Peyer's patch (tissue), 4 donors: ENCODE results near the gene CDK8. TPM values are rescaled to one million over a fixed set of nuclear protein-coding genes. Genes with fewer than 3 reads are reported as not detected.

Experiments used
- DNase-seq, 3 donors: peaks; one replicate each; pipeline ENCODE4 v3.0.0-alpha.2; 2017 to 2019
- H3K27ac ChIP-seq, 4 donors: fragments of 200-600 bp; sonication (generic); one replicate each; pipeline ENCODE4 v1.5.1; 2016 to 2019
- H3K27me3 ChIP-seq, 2 donors: fragments of 200-600 bp; sonication (generic); one replicate each; pipeline ENCODE4 v1.5.1; 2019
- H3K36me3 ChIP-seq, 3 donors: fragments of 200-600 bp; sonication (generic); one replicate each; pipeline ENCODE4 v1.5.1; 2016 to 2019
- H3K4me1 ChIP-seq, 4 donors: fragments of 200-600 bp; sonication (generic); one replicate each; pipeline ENCODE4 v1.5.1; 2016 to 2019
- H3K4me3 ChIP-seq, 4 donors: fragments of 200-600 bp; sonication (generic); 1 replicate in 3 of 4; 2 replicates in 1 of 4; pipeline ENCODE4 v1.5.1; 2016 to 2019; ENCODE audit warnings: mild to moderate bottlenecking in 1 of 4
- H3K9me3 ChIP-seq, 4 donors: fragments of 200-600 bp; sonication (generic); one replicate each; pipeline ENCODE4 v1.5.1; 2016 to 2019; ENCODE audit warnings: mild to moderate bottlenecking in 1 of 4
- CTCF ChIP-seq, 6 experiments: fragments of 450-650 bp in 4 of 6; fragments of 200-600 bp in 2 of 6; sonication (generic) in 1 of 6; IDR thresholded peaks; one replicate each; pipeline ENCODE4 v1.5.1; 2017 to 2019; ENCODE audit warnings: antibody characterized with exemption in 6 of 6, mild to moderate bottlenecking in 3 of 6, moderate library complexity in 1 of 6
- POLR2A ChIP-seq, 2 donors: fragments of 450-650 bp; IDR thresholded peaks; one replicate each; pipeline ENCODE4 v1.5.1; 2017; ENCODE audit warnings: antibody characterized with exemption in 2 of 2, mild to moderate bottlenecking in 2 of 2, moderate library complexity in 2 of 2
- total RNA-seq, 4 donors: library from RNA; depleted of rRNA; stranded (reverse); fragments of >200 nt; gene quantifications; one replicate each; pipeline ENCODE4 v1.1.0, GENCODE V29; 2016

CDK8 gene
- total RNA-seq, 4 donors from 2014 or later: 16.8 to 22.3 (median 20.8) TPM

DNA sequence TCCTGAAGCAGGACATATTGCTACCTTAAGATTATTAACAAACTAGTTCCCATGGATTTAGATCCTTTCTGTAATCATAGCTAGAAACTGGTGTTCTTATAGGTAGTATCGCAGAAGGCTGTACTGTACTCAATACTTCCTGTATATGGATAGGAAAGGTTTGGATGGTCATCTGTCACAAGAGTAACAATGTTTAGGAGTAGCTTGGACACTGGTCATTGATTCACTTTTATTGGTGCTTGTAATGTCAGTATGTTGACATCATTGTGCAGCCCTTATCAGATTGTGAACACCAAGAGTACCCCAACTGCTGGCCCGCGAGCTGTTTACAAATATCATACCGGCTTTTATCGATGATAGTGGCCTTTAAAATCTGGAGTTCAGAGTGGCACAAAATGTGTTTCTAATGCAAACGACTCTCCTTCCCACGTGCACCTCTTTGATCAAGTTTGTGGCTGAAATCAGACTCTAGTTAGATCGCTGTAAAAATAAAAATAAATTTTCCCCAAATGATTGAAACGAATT is 605 bp upstream of the CDK8 start:
- Histone ChIP-seq H3K4me3 (peak overlapping the region; percentile 73 to 88 (median 88)), H3K36me3 (no peaks in the 10 kb centered on the region), H3K4me1 (peaks cover 0 to 13% (median 5%) of the 10 kb centered on the region in 4 donors), H3K9me3 (no peaks in the 10 kb centered on the region), H3K27me3 (no peaks in the 10 kb centered on the region), H3K27ac (peak overlapping the region in 3 of 4 donors; percentile 92 to 93 (median 93))
- no peak for DNase-seq
- TF ChIP-seq POLR2A (IDR thresholded peaks at IDR 0.05): no peak
- no peak for TF ChIP-seq CTCF (IDR thresholded peaks at IDR 0.05)

DNA sequence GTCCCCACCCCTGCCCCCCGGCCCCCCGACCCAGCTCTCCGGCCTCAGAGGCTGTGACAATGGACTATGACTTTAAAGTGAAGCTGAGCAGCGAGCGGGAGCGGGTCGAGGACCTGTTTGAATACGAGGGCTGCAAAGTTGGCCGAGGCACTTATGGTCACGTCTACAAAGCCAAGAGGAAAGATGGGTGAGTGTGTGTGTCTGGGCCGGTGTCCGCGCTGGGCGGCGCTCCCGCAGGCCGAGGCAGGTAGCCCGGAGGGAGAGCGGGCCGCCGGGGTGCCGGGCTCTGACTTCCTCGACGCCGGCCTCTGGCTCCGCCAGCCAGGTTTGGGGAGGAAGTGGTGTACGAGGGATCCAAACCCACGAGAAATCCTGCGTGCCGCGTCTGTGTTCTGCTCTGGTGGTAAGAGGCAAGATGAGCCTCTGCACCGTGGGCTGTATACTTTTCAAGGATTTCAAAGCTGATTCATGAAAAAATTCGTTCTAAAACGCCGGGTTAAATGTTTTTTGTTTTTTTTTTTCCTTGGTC is 718 bp downstream of the CDK8 start:
- Histone ChIP-seq H3K4me3 (peak overlapping the region; percentile 73 to 88 (median 88)), H3K36me3 (no peaks in the 10 kb centered on the region), H3K27me3 (no peaks in the 10 kb centered on the region), H3K27ac (peak overlapping the region; percentile 84 to 93 (median 92)), H3K9me3 (no peaks in the 10 kb centered on the region), H3K4me1 (peaks cover 0 to 16% (median 5%) of the 10 kb centered on the region in 4 donors)
- DNase-seq: peak; percentile 69 to 82 (median 77)
- TF ChIP-seq CTCF (IDR thresholded peaks at IDR 0.05) (peak in 3 of 6 experiments; percentile 3 to 20 (median 4)), POLR2A (IDR thresholded peaks at IDR 0.05) (no peak)

DNA sequence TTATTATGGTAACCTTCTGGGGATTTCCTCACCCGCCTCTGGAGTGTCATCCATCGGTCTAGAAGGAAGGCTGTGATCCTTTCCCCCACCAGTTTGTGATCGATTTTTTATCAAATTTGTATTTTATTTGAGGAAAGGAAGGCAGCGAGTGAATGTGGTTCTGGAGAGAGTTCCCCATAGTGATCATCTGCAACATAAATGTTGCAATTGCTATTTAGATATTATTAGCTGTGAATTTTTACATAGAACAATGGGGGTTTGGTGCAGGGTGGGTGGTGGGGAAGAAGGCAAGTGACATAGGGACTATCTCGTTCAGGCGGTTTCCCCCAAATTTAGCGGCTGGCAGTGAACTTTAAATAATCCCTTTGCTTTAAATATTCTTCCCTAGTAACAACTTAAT is 1.2 kb downstream of the CDK8 start:
- Histone ChIP-seq H3K4me3 (peak overlapping the region; percentile 73 to 88 (median 88)), H3K27me3 (no peaks in the 10 kb centered on the region), H3K4me1 (peaks cover 0 to 16% (median 5%) of the 10 kb centered on the region in 4 donors), H3K36me3 (no peaks in the 10 kb centered on the region), H3K27ac (peak overlapping the region; percentile 84 to 93 (median 92)), H3K9me3 (no peaks in the 10 kb centered on the region)
- TF ChIP-seq POLR2A (IDR thresholded peaks at IDR 0.05) (no peak), CTCF (IDR thresholded peaks at IDR 0.05) (no peak)
- no peak for DNase-seq

GRCh38 chr13:26255691-26256277 is 1.9 kb downstream of the CDK8 start:
- TF ChIP-seq POLR2A (IDR thresholded peaks at IDR 0.05) (no peak), CTCF (IDR thresholded peaks at IDR 0.05) (peak in 1 of 6 experiments; percentile 10)

DNA sequence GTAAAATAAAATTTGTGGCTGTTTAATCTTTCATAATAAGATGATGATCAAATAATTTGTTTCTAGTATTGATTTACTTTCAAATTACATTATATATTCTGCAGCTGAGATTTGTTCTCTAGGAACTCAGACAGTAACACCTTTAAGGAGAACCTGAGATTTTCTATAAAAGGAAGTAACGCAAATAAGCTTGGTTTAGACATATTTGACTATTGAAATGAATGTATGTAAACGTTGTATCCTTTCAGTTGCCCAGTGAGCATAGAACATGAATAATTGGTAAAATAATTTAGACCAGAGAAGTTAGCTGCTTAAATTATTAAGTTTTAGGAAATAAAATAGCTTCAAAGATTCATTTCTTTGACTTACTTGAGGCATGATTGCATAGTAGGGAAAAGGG is 3.1 kb downstream of the CDK8 start:
- Histone ChIP-seq H3K9me3 (no peaks in the 10 kb centered on the region), H3K4me1 (peaks cover 0 to 16% (median 5%) of the 10 kb centered on the region in 4 donors), H3K27ac (no peak overlapping the region), H3K27me3 (no peaks in the 10 kb centered on the region), H3K4me3 (no peak overlapping the region), H3K36me3 (no peaks in the 10 kb centered on the region)
- TF ChIP-seq POLR2A (IDR thresholded peaks at IDR 0.05) (no peak), CTCF (IDR thresholded peaks at IDR 0.05) (no peak)
- no peak for DNase-seq

More at GRCh38 chr13:26255691-26256277, 1.9 kb downstream of the CDK8 start:
- Histone ChIP-seq H3K27ac (peak overlapping the region in 1 of 4 donors; percentile 93), H3K4me1 (peaks cover 0 to 16% (median 5%) of the 10 kb centered on the region in 4 donors), H3K9me3 (no peaks in the 10 kb centered on the region), H3K27me3 (no peaks in the 10 kb centered on the region), H3K4me3 (peak overlapping the region in 2 of 4 donors; percentile 73 to 88), H3K36me3 (no peaks in the 10 kb centered on the region)
- DNase-seq: no peak
